ENCODE results near the gene UPP2. TPM values are rescaled to one million over a fixed set of nuclear protein-coding genes. Genes with fewer than 3 reads are reported as not detected.
A peak's percentile ranks its signal among the peaks of the same experiment; 100 is the strongest.

Gene UPP2
- total RNA-seq, 4 donors from 2014 or later = not detected

DNA sequence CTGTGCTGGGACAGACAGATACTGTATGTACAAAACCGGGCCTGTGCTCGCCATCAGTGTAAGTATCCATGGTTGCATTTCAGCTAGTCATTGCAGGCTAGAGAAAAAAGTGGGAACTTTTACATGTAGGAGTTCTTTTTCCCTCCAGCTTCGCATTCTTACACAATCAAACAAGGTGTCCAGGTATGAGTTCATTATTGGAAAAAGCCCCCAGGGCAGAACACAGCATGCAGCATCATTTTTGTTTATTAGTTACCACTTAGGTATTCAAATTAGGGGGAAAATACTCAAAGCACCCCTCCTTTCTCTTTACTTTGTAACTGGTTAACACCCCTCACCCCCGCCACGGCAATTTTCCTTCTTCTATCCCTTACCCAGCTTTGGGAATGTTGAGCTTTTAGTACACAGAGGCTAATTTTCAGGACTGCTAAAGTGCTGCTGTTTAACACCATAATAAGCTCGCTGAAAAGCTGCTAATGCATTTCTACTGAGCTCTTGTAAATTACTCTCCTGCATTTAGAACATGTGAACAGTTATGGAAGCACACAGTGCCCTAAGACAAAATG lies 13.6 kb downstream of the UPP2 start:
- Histone ChIP-seq H3K36me3 (no peaks in the 10 kb centered on the region), H3K4me1 (no peaks in the 10 kb centered on the region), H3K27ac (no peak overlapping the region), H3K9me3 (no peaks in the 10 kb centered on the region), H3K27me3 (no peaks in the 10 kb centered on the region), H3K4me3 (no peak overlapping the region)
- TF ChIP-seq, protein P1, sequence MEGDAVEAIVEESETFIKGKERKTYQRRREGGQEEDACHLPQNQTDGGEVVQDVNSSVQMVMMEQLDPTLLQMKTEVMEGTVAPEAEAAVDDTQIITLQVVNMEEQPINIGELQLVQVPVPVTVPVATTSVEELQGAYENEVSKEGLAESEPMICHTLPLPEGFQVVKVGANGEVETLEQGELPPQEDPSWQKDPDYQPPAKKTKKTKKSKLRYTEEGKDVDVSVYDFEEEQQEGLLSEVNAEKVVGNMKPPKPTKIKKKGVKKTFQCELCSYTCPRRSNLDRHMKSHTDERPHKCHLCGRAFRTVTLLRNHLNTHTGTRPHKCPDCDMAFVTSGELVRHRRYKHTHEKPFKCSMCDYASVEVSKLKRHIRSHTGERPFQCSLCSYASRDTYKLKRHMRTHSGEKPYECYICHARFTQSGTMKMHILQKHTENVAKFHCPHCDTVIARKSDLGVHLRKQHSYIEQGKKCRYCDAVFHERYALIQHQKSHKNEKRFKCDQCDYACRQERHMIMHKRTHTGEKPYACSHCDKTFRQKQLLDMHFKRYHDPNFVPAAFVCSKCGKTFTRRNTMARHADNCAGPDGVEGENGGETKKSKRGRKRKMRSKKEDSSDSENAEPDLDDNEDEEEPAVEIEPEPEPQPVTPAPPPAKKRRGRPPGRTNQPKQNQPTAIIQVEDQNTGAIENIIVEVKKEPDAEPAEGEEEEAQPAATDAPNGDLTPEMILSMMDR (IDR thresholded peaks at IDR 0.05) = no peak
- no peak for TF ChIP-seq POLR2A (IDR thresholded peaks at IDR 0.05)
- DNase-seq = no peak

DNA sequence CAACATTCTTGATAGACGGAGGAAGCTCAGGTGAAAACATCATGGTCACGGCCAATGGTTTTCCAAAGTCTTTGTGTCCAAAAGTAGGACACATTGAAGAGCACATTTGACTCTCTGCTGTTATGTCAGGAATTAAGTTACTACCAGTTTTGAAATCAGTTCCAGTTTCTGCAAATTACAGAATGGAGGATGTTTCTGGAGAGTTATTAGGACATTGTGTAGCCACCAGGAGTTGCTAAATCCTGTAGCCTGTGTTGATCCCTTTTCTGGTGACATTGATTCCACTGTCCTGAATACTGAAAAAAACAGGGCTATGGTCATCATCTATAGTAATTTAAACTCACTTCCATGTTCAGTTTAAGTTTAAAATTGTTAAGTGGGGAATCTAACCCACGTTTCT lies 15.3 kb downstream of the UPP2 start:
- Histone ChIP-seq H3K9me3 (no peaks in the 10 kb centered on the region), H3K4me1 (peaks cover 0 to 2% (median 0%) of the 10 kb centered on the region in 4 donors), H3K27me3 (no peaks in the 10 kb centered on the region), H3K4me3 (no peak overlapping the region), H3K27ac (no peak overlapping the region), H3K36me3 (no peaks in the 10 kb centered on the region)
- DNase-seq = no peak
- TF ChIP-seq POLR2A (IDR thresholded peaks at IDR 0.05) = no peak
- TF ChIP-seq, protein P1 (IDR thresholded peaks at IDR 0.05) = no peak

DNA sequence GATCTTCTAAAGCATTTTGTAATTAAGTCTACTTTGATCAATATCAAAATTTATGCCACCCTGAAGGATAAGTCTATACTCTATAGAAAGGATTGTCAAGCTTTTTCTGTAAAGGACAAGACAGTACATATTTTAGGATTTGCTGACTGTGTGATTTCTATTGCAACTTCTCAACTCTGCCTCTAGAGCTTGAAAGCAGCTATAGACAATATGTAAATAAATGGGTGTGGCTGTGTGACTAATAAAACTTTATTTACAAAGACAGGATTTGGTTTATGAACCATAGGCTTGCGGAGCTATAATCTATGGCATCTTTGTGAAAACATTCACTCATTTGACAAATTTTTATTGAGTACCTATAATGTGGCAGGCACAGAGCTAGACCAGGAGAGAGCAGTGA lies 18.4 kb downstream of the UPP2 start:
- Histone ChIP-seq H3K27ac (no peak overlapping the region), H3K27me3 (no peaks in the 10 kb centered on the region), H3K36me3 (no peaks in the 10 kb centered on the region), H3K4me1 (peaks cover 0 to 2% (median 0%) of the 10 kb centered on the region in 4 donors), H3K4me3 (no peak overlapping the region), H3K9me3 (no peaks in the 10 kb centered on the region)
- no peak for TF ChIP-seq POLR2A (IDR thresholded peaks at IDR 0.05)
- TF ChIP-seq, protein P1 (IDR thresholded peaks at IDR 0.05) = peak in 3 of 6 experiments; percentile 22 to 37 (median 32)
- DNase-seq = no peak

DNA sequence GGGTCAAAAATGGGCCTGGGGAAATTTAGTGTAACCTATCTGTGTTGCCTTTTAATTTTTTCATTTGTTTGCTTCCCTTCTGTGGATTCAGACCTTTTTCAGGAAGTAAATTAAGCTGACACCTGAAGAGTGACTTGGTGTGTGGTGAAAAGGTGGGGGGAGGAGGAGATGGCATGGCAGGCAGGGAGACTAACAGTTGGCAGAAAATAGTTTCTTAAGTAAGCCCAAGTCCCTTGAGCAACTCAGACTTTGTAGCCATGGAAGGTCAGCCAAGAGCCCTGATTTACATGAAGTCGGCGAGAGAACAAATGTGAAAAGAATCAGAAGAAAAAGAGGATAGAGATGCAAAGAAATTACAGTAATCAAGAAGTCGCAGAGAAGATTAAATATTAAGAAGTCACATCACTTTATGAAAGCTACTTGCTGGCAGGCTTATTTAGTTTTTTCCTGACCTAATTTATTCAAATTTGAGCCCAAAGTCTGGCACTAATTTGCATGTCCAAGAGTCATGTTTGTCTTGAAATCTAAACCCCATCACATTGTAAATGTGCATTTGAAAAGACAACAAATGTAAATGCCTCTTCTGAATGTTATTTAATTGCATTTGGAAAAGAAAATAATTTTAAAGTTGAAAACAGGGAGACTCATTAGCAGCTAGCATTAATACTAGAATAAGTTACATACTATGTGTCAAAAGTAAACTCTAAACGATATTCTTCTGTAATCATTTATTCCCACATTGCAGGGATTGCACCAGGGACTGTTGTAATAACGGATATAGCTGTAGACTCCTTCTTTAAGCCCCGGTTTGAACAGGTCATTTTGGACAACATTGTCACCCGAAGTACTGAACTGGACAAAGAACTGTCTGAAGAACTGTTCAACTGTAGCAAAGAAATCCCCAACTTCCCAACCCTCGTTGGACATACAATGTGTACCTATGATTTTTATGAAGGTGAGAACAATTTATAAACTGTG lies 19.3 kb downstream of the UPP2 start:
- Histone ChIP-seq H3K4me3 (no peak overlapping the region), H3K4me1 (peaks cover 0 to 2% (median under 1%) of the 10 kb centered on the region in 4 donors), H3K36me3 (no peaks in the 10 kb centered on the region), H3K27me3 (no peaks in the 10 kb centered on the region), H3K9me3 (no peaks in the 10 kb centered on the region), H3K27ac (no peak overlapping the region)
- no peak for DNase-seq
- TF ChIP-seq, protein P1 (IDR thresholded peaks at IDR 0.05) = no peak
- no peak for TF ChIP-seq POLR2A (IDR thresholded peaks at IDR 0.05)

DNA sequence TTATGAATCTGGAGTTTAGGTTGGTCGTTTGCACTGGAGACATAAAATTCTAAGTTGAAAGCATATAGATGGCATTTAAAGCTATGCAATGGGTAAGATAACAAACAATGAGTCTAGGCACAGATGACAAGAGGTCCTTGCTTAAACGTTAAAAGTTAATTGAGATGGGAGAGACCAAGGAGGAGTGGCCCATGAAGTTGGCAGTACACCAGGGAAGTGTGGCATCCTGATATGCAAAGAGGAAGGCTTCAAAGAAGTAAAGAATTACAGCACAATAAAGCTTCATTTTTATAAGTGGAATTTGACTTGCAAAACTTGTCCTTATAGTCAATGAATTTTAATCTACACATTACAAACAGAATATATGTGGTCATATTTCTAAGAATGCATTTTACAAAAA lies 23.2 kb downstream of the UPP2 start:
- Histone ChIP-seq H3K4me1 (peaks cover 0 to 22% (median 1%) of the 10 kb centered on the region in 4 donors), H3K9me3 (no peaks in the 10 kb centered on the region), H3K27ac (peak overlapping the region in 1 of 4 donors; percentile 24), H3K4me3 (no peak overlapping the region), H3K27me3 (no peaks in the 10 kb centered on the region), H3K36me3 (no peaks in the 10 kb centered on the region)
- DNase-seq = no peak
- no peak for TF ChIP-seq POLR2A (IDR thresholded peaks at IDR 0.05)
- TF ChIP-seq, protein P1 (IDR thresholded peaks at IDR 0.05) = no peak

All from Peyer's patch (tissue), 4 donors.